ENCODE measurements around the gene WNT16. TPM values are rescaled to one million over a fixed set of nuclear protein-coding genes. Genes with fewer than 3 reads are reported as not detected.
A peak's percentile ranks its signal among the peaks of the same experiment; 100 is the strongest.

The WNT16 gene
- total RNA-seq, 2 experiments from 2014 or later, result not detected

DNA sequence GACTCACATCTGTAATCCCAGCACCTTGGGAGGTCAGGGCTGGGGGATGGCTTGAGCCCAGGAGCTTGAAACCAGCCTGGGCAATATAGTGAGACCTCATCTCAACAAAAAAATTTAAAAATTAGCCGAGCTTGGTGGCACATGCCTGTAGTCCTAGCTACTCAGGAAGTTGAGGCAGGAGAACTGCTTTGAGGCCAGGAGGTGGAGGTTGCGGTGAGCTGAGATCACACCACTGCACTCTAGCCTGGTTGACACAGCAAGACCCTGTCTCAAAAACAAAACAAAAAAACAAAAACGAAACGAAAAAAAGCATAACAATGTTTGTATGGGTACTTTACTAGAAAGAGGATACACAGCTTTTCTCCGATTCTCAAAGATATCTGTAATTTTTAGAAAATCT, 31.8 kb downstream of the WNT16 start:
- no peaks in the 10 kb centered on the region for H3K9me3 Mint-ChIP-seq (ENCODE audit: insufficient read depth)
- peaks cover 12% of the 10 kb centered on the region for H3K4me1 Mint-ChIP-seq (ENCODE audit: low read depth)
- DNase-seq (peak; percentile 36), ATAC-seq (peak; percentile 58)
- H3K36me3 Mint-ChIP-seq (ENCODE audit: low read depth), result peaks cover 18% of the 10 kb centered on the region
- POLR2A ChIA-PET, result interaction anchor here (0.6 to 0.8 kb wide), 2 partner anchors 31 to 160 kb away, joined by 3 to 4 read pairs; no protein-coding TSS in a partner anchor
- H3K27ac Mint-ChIP-seq, result peak overlapping the region; percentile 30
- CTCF ChIA-PET, result interaction anchor here (1.4 to 2.7 kb wide), 4 partner anchors 9 to 634 kb away, joined by 4 to 17 read pairs (median 10); partner anchors contain the start of gene FAM3C
- no peak overlapping the region for H3K4me3 Mint-ChIP-seq
- no peaks in the 10 kb centered on the region for H3K27me3 Mint-ChIP-seq (ENCODE audit: low read depth)

DNA sequence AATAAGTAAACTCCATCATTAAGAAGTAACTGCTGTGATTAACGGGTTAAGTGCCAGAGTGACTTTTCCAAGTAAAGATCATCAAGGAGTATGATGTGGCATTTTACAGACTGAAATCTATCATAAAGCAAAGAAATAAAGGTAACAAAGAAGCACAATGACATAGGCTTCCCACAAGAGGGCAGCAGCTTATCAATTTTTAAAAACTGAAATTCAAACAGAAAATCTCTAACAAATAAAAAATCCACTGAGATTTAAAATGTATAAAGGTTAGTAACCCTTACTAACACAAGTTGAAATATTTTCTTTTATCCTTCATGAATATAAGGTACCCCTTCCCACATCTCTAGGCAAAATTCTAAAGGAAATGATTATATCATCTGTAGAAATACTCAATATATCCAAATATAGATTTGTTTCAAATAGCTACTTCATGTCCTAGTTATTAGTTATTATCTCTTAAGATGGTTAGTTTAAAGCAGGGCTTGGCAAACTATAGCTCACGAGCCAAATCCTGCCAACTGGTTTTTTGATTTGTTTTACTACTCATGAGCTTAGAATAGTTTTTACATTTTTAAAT, 38.1 kb downstream of the WNT16 start:
- ATAC-seq (peak; percentile 36), DNase-seq (peak; percentile 47)
- H3K4me3 Mint-ChIP-seq, result no peak overlapping the region
- H3K36me3 Mint-ChIP-seq (ENCODE audit: low read depth), result peaks cover 33% of the 10 kb centered on the region
- no peaks in the 10 kb centered on the region for H3K9me3 Mint-ChIP-seq (ENCODE audit: insufficient read depth)
- ChIA-PET CTCF (interaction anchor here (0.7 to 9.2 kb wide), 25 partner anchors 9 to 628 kb away, joined by 3 to 91 read pairs (median 6); partner anchors contain the start of gene FAM3C), POLR2A (no interaction called here)
- H3K4me1 Mint-ChIP-seq (ENCODE audit: low read depth), result peaks cover 35% of the 10 kb centered on the region
- H3K27me3 Mint-ChIP-seq (ENCODE audit: low read depth), result no peaks in the 10 kb centered on the region
- no peak overlapping the region for H3K27ac Mint-ChIP-seq

DNA sequence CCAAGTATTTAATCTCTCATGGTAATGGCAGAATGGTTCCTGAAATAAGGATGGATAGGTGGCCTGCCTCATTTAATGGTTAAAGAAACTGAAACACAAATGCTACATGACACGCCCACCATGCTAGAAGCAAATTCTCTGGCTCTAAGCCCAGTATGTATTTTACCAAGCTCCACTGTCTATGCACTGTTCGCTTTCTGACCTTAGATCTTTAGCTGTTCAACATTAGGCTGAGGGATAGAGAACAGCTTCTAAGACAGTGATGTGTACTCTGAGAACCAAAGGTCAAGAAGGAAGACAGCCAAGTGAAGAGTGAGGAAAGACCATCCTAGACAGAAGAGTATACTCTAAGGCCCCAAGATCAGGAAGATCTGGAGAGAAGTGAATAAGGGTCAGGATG, 40.7 kb downstream of the WNT16 start:
- peaks cover 46% of the 10 kb centered on the region for H3K4me1 Mint-ChIP-seq (ENCODE audit: low read depth)

DNA sequence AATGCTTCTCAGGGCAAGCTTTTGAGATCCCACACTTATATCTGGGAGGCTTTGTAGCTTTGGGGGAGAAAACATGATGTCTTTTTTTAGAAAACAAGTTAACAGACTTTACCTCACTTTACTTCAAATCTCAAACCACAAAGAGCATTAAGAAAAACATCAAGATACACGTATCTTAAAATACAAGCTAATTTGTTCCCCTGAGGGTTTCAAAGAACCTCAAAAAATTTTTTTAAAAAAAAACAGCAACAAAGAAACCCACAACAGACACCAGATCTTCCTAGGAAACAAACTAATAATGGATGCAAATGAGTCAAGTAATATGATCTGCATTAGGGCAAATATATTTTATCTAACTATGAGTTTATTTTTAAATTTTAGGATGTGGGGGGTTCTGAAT, 42.6 kb downstream of the WNT16 start:
- POLR2A ChIA-PET, result interaction anchor here (1.4 kb wide), 1 partner anchor 24 kb away, joined by 3 read pairs; no protein-coding TSS in a partner anchor
- no peak for ATAC-seq
- Mint-ChIP-seq H3K27me3 (ENCODE audit: low read depth) (no peaks in the 10 kb centered on the region), H3K36me3 (ENCODE audit: low read depth) (peaks cover 40% of the 10 kb centered on the region), H3K4me3 (no peak overlapping the region), H3K4me1 (ENCODE audit: low read depth) (peaks cover 45% of the 10 kb centered on the region), H3K27ac (no peak overlapping the region), H3K9me3 (ENCODE audit: insufficient read depth) (no peaks in the 10 kb centered on the region)
- DNase-seq, result no peak
- CTCF ChIA-PET, result interaction anchor here (1.0 to 9.2 kb wide), 4 partner anchors 9 to 385 kb away, joined by 3 to 91 read pairs (median 42); partner anchors contain the start of gene FAM3C

More for the DNA sequence above, 40.7 kb downstream of the WNT16 start:
- Mint-ChIP-seq H3K4me3 (no peak overlapping the region), H3K9me3 (ENCODE audit: insufficient read depth) (no peaks in the 10 kb centered on the region), H3K36me3 (ENCODE audit: low read depth) (peaks cover 34% of the 10 kb centered on the region), H3K27me3 (ENCODE audit: low read depth) (no peaks in the 10 kb centered on the region), H3K27ac (peak overlapping the region; percentile 41)
- CTCF ChIA-PET, result interaction anchor here (1.0 to 9.2 kb wide), 8 partner anchors 11 to 625 kb away, joined by 3 to 91 read pairs (median 6); partner anchors contain the start of gene FAM3C
- no peak for DNase-seq
- ATAC-seq, result no peak
- POLR2A ChIA-PET, result interaction anchor here (0.7 to 1.3 kb wide), 2 partner anchors 19 to 26 kb away, joined by 3 to 6 read pairs; no protein-coding TSS in a partner anchor

DNA sequence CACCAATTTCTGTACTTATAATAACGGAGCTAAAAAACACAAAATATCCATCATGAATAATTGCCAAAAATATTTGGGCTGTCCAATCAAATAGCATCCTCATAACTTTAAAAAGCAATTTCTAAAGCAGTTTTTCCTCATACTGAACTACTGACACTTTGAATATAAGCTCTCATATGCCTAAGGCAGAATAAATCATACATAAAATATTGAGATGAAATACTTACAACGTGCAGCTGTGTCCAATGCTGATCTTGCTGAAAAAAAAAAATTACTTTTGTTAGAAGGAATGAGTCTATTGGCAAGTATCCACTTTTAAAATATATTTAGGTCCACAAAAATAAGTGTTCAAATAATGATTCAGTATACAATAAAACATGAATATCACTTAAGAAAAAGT, 43.1 kb downstream of the WNT16 start:
- Mint-ChIP-seq H3K27ac (peak overlapping the region; percentile 27), H3K27me3 (ENCODE audit: low read depth) (no peaks in the 10 kb centered on the region), H3K4me3 (no peak overlapping the region), H3K9me3 (ENCODE audit: insufficient read depth) (no peaks in the 10 kb centered on the region), H3K36me3 (ENCODE audit: low read depth) (peaks cover 43% of the 10 kb centered on the region), H3K4me1 (ENCODE audit: low read depth) (peaks cover 40% of the 10 kb centered on the region)
- ATAC-seq (no peak), DNase-seq (no peak)
- CTCF ChIA-PET, result interaction anchor here (1.0 to 9.2 kb wide), 6 partner anchors 10 to 385 kb away, joined by 3 to 91 read pairs (median 8); partner anchors contain the start of gene FAM3C
- POLR2A ChIA-PET, result interaction anchor here (1.4 kb wide), 1 partner anchor 23 kb away, joined by 3 read pairs; no protein-coding TSS in a partner anchor

DNA sequence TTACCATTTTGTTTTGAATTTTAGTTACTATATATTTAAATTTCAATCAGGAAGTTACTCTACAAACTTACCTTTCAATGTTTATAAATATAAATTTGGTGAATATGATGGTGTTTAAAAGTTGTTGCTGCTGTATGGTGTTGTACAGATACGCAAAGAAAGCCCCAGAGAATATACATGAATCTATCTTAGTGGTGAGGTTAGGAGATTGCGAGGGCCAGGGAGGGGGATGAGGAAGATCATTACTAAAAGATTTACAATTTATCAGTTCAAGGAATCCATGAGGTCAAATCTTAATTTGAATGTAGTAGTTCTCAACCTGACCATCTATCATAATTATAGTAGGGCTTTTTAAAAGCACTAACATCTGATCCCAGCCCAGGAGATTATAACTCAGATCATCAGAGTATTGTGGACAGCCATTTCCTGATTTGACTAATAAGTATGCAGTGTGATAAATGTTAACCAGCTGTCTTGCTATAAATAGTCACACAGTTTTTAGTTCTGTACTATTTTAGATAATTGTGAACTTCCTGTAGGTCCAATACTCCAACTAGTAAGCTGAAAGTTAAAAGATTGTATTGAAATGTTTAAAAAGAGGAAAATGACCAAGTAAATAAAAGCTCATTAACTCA, 43.7 kb downstream of the WNT16 start:
- H3K27ac Mint-ChIP-seq, result peak overlapping the region; percentile 69
- DNase-seq (no peak), ATAC-seq (peak; percentile 71)
- POLR2A ChIA-PET, result interaction anchor here (0.7 to 1.0 kb wide), 3 partner anchors 18 to 32 kb away, joined by 3 read pairs; no protein-coding TSS in a partner anchor
- no peaks in the 10 kb centered on the region for H3K9me3 Mint-ChIP-seq (ENCODE audit: insufficient read depth)
- peaks cover 40% of the 10 kb centered on the region for H3K4me1 Mint-ChIP-seq (ENCODE audit: low read depth)
- CTCF ChIA-PET, result interaction anchor here (0.9 to 9.2 kb wide), 8 partner anchors 11 to 383 kb away, joined by 3 to 91 read pairs (median 10); partner anchors contain the start of gene FAM3C
- H3K36me3 Mint-ChIP-seq (ENCODE audit: low read depth), result peaks cover 44% of the 10 kb centered on the region
- H3K27me3 Mint-ChIP-seq (ENCODE audit: low read depth), result no peaks in the 10 kb centered on the region
- H3K4me3 Mint-ChIP-seq, result peak overlapping the region; percentile 3

DNA sequence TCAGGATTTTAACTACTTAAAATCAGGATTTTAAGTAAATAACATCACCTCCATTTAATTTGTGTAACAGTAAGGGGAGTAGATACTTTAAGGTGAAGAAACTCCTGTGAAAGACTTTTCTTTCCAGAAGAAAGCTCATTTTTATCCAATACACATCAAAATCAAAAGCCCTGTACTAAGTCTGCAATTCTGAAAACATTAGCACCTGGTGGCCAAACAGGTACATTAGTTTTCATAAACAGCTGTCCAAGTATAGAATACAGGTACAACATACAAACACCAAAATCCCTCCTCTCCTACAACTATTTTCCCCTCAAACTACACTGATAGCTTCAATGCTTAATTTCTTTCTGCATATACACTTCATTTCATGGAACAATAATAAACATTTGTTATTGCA, 44.4 kb downstream of the WNT16 start:
- Mint-ChIP-seq H3K9me3 (ENCODE audit: insufficient read depth) (no peaks in the 10 kb centered on the region), H3K36me3 (ENCODE audit: low read depth) (peaks cover 46% of the 10 kb centered on the region), H3K4me3 (no peak overlapping the region), H3K27me3 (ENCODE audit: low read depth) (no peaks in the 10 kb centered on the region), H3K4me1 (ENCODE audit: low read depth) (peaks cover 40% of the 10 kb centered on the region), H3K27ac (no peak overlapping the region)
- POLR2A ChIA-PET, result interaction anchor here (0.7 to 1.0 kb wide), 3 partner anchors 17 to 31 kb away, joined by 3 read pairs; no protein-coding TSS in a partner anchor
- DNase-seq (no peak), ATAC-seq (no peak)
- CTCF ChIA-PET, result interaction anchor here (0.9 to 9.2 kb wide), 10 partner anchors 10 to 384 kb away, joined by 3 to 91 read pairs (median 8); partner anchors contain the start of gene FAM3C

DNA sequence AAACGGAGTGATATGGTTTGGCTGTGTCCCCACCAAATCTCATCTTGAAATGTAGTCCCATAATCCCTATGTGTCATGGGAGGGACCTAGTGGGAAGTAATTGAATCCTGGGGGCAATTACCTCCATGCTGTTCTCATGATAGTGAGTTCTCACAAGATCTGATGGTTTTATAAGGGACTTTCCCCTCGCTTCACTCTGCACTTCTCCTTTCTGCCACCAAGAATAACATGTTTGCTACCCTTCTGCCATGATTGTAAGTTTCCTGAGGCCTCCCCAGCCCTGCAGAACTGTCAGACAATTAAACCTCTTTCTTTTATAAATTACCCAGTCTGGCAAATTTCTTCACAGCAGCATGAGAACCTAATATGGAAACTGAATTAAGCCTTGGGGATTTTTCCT, 48.2 kb downstream of the WNT16 start:
- Mint-ChIP-seq H3K27me3 (ENCODE audit: low read depth) (no peaks in the 10 kb centered on the region), H3K36me3 (ENCODE audit: low read depth) (peaks cover 30% of the 10 kb centered on the region), H3K4me3 (no peak overlapping the region), H3K4me1 (ENCODE audit: low read depth) (peaks cover 11% of the 10 kb centered on the region), H3K27ac (no peak overlapping the region), H3K9me3 (ENCODE audit: insufficient read depth) (no peaks in the 10 kb centered on the region)
- DNase-seq (no peak), ATAC-seq (no peak)
- CTCF ChIA-PET, result interaction anchor here (1.2 to 7.6 kb wide), 3 partner anchors 19 to 165 kb away, joined by 3 to 81 read pairs (median 21); partner anchors contain the start of gene FAM3C
- POLR2A ChIA-PET, result no interaction called here

DNA sequence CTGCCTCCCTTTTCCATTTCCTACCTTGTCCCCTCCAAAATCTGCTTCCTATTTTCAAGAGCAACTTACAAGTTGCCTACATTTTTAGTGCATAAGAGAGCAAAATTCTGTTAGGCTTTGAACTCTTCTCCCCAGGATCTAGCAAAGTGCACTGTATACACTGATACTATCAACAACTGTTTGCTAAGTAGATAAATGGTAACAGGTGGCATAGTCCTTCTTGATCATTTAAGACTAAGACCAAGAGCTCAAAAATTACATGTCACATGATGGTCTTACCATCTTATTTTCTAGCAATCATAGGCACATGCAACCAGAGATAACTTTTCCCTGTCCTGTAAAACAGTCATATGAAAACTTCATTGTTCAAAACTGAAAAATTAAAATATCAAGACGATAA, 51.1 kb downstream of the WNT16 start:
- ATAC-seq, result no peak

DNA sequence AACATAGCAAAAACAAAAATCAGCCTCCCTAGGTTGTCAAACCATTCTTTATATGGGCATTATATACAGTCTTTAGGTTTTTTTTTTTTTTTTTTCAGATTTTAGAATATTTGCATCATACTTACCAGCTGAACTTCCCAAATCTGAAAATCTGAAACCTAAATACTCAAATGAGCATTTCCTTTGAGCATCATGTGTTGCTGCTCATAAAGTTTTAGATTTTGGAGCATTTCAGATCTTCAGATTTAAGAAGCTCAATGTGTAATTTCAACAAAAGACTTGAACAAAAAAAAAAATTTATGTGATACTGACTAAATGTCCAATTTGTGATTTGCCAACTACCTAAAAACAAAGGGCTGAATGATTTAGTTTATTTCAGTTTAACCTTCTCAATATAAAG, 53.7 kb downstream of the WNT16 start:
- H3K9me3 Mint-ChIP-seq (ENCODE audit: insufficient read depth), result no peaks in the 10 kb centered on the region
- no peak for DNase-seq
- no peak overlapping the region for H3K4me3 Mint-ChIP-seq
- ATAC-seq, result no peak
- H3K36me3 Mint-ChIP-seq (ENCODE audit: low read depth), result peaks cover 16% of the 10 kb centered on the region
- H3K27me3 Mint-ChIP-seq (ENCODE audit: low read depth), result no peaks in the 10 kb centered on the region
- peaks cover 31% of the 10 kb centered on the region for H3K4me1 Mint-ChIP-seq (ENCODE audit: low read depth)
- ChIA-PET CTCF (interaction anchor here (1.3 to 6.5 kb wide), 4 partner anchors 8 to 14 kb away, joined by 4 to 44 read pairs (median 8); no protein-coding TSS in a partner anchor), POLR2A (no interaction called here)
- H3K27ac Mint-ChIP-seq, result no peak overlapping the region

More for the DNA sequence above, 51.1 kb downstream of the WNT16 start:
- H3K9me3 Mint-ChIP-seq (ENCODE audit: insufficient read depth), result no peaks in the 10 kb centered on the region
- peaks cover 26% of the 10 kb centered on the region for H3K36me3 Mint-ChIP-seq (ENCODE audit: low read depth)
- H3K27ac Mint-ChIP-seq, result no peak overlapping the region
- POLR2A ChIA-PET, result no interaction called here
- peaks cover 16% of the 10 kb centered on the region for H3K4me1 Mint-ChIP-seq (ENCODE audit: low read depth)
- H3K27me3 Mint-ChIP-seq (ENCODE audit: low read depth), result no peaks in the 10 kb centered on the region
- H3K4me3 Mint-ChIP-seq, result no peak overlapping the region
- CTCF ChIA-PET, result interaction anchor here (1.1 to 4.1 kb wide), 4 partner anchors 10 to 58 kb away, joined by 3 to 21 read pairs (median 14); partner anchors contain the start of gene FAM3C
- DNase-seq, result no peak

DNA sequence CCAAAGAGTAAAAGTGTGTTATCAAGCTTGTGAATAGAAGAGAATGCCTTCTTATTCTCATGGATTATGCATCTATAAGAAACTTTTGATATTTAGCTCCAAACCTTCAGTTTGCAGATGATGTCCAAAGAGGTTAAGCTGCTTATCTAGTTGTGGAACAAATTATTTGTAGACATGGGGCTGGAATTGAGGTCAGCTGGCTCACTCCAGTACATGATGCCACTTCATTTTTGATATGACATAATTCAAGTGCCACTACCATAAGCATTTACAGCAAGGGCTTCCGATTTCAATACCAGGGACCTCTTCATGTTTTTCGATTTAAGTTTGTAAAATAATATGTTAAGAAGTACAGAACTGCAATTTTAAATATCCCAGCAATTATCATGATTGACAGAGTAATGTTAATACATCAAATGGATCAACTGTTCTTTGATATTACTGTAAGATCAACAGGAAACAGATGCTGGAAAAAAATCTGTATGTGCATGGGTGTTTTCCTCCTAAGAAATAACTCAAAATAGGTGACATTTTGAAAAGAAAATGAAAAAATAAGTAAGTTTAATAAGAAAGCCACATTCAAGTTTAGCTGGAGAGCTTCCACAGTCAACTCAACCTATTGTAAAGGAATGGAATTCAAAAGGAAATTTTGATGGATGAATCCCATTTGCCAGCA, 54.6 kb downstream of the WNT16 start:
- no peak for ATAC-seq
- peaks cover 31% of the 10 kb centered on the region for H3K4me1 Mint-ChIP-seq (ENCODE audit: low read depth)
- no peak for DNase-seq
- CTCF ChIA-PET, result interaction anchor here (1.3 to 6.5 kb wide), 4 partner anchors 8 to 15 kb away, joined by 4 to 44 read pairs (median 8); no protein-coding TSS in a partner anchor
- no peaks in the 10 kb centered on the region for H3K27me3 Mint-ChIP-seq (ENCODE audit: low read depth)
- POLR2A ChIA-PET, result interaction anchor here (0.6 kb wide), 1 partner anchor 213 kb away, joined by 4 read pairs; no protein-coding TSS in a partner anchor
- H3K36me3 Mint-ChIP-seq (ENCODE audit: low read depth), result peaks cover 15% of the 10 kb centered on the region
- H3K9me3 Mint-ChIP-seq (ENCODE audit: insufficient read depth), result no peaks in the 10 kb centered on the region
- no peak overlapping the region for H3K4me3 Mint-ChIP-seq
- H3K27ac Mint-ChIP-seq, result no peak overlapping the region

All from activated CD8-positive, alpha-beta T cell treated with anti-CD3 and anti-CD28 coated beads, Interleukin-2, amount 10 ng/mL, durations not matched to agents 7 days and 5 days (primary cell).